Kidney epithelial cell (primary cell): ENCODE data around the gene ADCY10. TPM values are rescaled to one million over a fixed set of nuclear protein-coding genes. Genes with fewer than 3 reads are reported as not detected.

Experiments used
- DNase-seq: peaks from one replicate; pipeline ENCODE4 v3.0.0-alpha.2; 2010; ENCODE audit warnings: low read depth
- H3K27me3 ChIP-seq: 2 replicates; pipeline ENCODE4 v1.6.0; 2011; ENCODE audit warnings: low read length; ENCODE audit not compliant: control insufficient read depth, insufficient read depth
- H3K36me3 ChIP-seq: 2 replicates; pipeline ENCODE4 v1.5.1; 2011; ENCODE audit warnings: low read length; ENCODE audit not compliant: control insufficient read depth, insufficient read depth
- H3K4me3 ChIP-seq: 2 replicates; pipeline ENCODE4 v1.5.1; 2011; ENCODE audit warnings: low read depth, mild to moderate bottlenecking, control low read depth, low read length
- total RNA-seq: library from RNA; depleted of rRNA; stranded (reverse); fragments of >200 nt; gene quantifications from 2 replicates; pipeline ENCODE4 v1.2.3, GENCODE V29; 2015
- TF ChIP-seq, protein P1 (sequence below): IDR thresholded peaks from 2 replicates; pipeline ENCODE4 v1.5.1; 2011; ENCODE audit warnings: mild to moderate bottlenecking, moderate library complexity, low read length, control low read depth, inconsistent platforms; ENCODE audit not compliant: insufficient read depth, poor library complexity, severe bottlenecking

The ADCY10 gene
- total RNA-seq, 1 donor from 2014 or later, result not detected

DNA sequence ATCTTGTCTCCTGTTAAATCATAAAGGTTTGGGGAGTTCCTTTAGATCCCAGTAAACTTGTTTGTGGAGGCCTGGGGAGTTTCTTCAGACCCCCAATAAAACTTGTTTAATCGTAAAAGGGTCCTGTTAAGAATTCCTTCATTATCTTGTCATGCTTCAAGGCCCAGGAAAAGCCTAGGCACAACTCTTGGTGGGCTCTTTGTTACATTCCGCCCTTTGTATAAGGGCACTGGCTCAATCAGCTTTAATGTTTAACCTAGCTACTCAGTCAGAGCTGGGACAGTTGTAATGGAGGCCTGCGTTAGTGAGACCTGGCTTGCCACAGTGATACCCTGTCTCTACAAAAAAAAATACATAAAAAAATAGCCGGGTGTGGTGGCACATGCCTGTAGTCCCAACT lies 115.0 kb downstream of the ADCY10 start:
- TF ChIP-seq, protein P1, sequence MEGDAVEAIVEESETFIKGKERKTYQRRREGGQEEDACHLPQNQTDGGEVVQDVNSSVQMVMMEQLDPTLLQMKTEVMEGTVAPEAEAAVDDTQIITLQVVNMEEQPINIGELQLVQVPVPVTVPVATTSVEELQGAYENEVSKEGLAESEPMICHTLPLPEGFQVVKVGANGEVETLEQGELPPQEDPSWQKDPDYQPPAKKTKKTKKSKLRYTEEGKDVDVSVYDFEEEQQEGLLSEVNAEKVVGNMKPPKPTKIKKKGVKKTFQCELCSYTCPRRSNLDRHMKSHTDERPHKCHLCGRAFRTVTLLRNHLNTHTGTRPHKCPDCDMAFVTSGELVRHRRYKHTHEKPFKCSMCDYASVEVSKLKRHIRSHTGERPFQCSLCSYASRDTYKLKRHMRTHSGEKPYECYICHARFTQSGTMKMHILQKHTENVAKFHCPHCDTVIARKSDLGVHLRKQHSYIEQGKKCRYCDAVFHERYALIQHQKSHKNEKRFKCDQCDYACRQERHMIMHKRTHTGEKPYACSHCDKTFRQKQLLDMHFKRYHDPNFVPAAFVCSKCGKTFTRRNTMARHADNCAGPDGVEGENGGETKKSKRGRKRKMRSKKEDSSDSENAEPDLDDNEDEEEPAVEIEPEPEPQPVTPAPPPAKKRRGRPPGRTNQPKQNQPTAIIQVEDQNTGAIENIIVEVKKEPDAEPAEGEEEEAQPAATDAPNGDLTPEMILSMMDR, result no peak
- no peak for DNase-seq
- Histone ChIP-seq H3K4me3 (no peak overlapping the region), H3K27me3 (no peaks in the 10 kb centered on the region), H3K36me3 (no peaks in the 10 kb centered on the region)

DNA sequence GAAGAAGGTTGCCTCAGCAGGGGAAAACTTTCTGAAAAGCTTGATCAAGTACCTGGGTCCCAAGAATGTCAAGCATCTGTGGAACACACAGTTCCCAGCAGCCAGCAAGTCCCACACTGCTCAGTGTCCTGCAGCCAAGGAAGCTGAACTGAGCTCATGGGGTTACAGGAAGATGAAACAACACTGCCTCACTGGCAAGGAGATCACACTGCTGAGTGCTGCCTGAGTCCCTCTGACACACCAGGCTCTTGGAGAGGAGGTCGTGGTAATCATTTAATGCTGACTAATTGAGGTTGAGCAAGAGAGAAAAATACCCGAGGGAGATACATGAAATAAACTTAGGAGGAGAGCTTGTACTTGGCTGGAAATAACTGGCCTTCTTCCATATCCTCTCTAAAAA lies 116.9 kb downstream of the ADCY10 start:
- TF ChIP-seq, protein P1, result peak; percentile 16
- Histone ChIP-seq H3K27me3 (no peaks in the 10 kb centered on the region), H3K36me3 (no peaks in the 10 kb centered on the region), H3K4me3 (no peak overlapping the region)
- DNase-seq, result peak; percentile 97

DNA sequence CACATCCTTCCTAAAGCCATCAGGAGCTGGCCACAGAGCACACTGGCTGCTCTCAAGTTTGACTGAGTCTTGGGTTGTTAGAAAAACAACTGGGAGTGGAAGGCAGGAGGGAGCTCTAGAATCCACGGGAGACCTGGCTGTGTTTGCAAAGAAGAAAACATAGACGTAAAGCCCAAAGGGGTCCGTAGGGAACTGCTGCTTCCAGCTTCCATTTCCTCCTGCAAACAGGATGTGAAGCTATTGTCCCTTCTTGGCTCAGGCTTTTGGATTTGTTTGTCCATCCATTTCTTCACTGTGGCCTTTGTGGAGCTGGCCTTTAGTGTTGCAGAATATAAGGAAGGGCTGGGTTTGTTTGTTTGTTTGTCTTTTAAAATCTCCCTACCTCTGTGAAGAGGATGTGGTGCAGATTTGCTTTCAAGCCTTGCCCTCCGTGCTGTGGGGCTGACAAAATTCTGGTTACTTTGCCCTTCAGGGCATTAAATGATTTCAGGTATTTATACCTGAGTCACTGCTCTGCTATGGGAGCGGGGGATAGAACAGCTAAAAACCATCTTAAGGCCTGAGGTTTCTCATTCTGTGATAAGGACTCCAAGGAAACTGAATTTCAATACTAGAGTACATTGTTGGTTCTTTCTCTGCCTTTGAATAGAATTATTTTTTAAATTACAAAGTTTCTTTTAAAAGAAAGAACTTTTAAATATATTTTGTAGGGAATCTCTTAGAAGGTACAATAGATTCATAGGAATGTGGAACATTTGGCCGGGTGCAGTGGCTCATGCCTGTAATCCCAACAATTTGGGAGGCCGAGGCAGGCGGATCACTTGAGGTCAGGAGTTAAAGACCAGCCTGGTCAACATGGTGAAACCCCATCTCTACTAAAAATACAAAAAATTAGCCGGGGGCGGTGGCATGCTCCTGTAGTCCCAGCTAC lies 117.9 kb downstream of the ADCY10 start:
- Histone ChIP-seq H3K4me3 (no peak overlapping the region), H3K36me3 (no peaks in the 10 kb centered on the region), H3K27me3 (no peaks in the 10 kb centered on the region)
- TF ChIP-seq, protein P1, result no peak
- no peak for DNase-seq

DNA sequence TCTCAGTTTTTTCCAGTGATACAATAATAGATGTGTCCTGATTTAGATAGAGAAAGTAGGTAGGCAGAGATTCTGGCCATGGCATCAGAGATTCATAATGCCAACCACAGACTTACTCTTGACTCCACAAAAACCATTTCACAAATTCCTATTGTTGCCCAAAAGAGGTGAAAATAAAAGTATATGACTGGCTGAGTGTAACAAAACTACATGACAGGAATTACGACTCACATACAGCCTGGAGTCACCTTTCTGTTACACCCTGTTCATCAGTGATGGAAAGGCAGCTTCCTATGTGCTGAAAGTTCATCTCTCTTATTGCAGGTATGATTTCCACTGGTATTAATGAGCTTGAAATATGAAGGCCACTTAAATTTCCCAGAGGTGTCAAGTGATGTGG lies 119.9 kb downstream of the ADCY10 start:
- Histone ChIP-seq H3K36me3 (no peaks in the 10 kb centered on the region), H3K27me3 (no peaks in the 10 kb centered on the region), H3K4me3 (no peak overlapping the region)
- no peak for DNase-seq
- TF ChIP-seq, protein P1, result no peak

DNA sequence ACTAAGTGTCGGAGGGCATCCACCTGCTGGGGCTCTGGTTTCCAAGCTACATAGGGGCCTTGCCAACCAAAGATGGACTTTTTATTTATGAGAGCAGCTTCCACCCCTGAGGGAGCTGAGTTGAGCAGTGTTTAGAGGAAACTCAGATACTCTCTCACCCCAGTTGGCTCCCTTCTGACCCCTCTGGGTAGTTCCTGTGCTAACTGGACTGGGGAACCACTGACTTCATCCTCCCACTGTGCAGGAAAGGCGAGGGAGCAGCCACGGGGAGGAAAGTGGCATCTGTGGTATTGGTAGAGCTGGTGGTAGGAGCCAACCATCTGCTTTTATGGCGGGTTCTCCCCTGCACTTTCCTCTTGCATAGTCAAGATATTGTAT lies 121.8 kb downstream of the ADCY10 start:
- H3K36me3 ChIP-seq, result no peaks in the 10 kb centered on the region
- TF ChIP-seq, protein P1, result no peak
- no peak for DNase-seq
- H3K27me3 ChIP-seq, result no peaks in the 10 kb centered on the region
- H3K4me3 ChIP-seq, result no peak overlapping the region
